GM21381 (cell line): ENCODE data around the gene FCAR.
"Not testable (repeated sequence)": the region's sequence is repeated elsewhere in the genome, so short reads cannot be mapped to it uniquely, and the experiment has no call there.

Experiments used
- ATAC-seq: cut with Tn5 transposase; IDR thresholded peaks from one replicate; pipeline ENCODE4 v1.9.1; 2021; ENCODE audit warnings: mild to moderate bottlenecking, moderate library complexity; ENCODE audit not compliant: unreplicated experiment

FCAR gene

DNA sequence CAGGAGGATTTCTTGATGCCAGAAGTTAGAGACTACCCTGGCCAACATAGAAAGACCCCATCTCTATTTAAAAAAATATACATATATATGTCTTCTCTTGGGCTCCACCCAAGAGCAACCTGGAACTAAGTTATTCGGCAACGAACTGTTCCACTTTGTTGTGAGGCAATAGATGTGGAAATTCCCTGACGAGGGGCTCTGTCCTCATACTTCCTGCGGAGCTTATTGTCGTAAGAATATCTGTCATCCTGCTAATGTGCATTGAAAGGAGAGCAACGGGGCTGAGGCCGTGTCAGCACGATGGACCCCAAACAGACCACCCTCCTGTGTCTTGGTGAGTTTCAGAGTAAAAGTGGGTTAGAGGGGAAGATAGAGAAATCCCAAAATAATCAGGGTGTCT lies at the start of gene FCAR:
Gene FCAR, plus strand, starts transcription at position 246 of the 400 bp plus-strand sequence. Its CDS starts 55 bp downstream, at position 301.
- ATAC-seq, result no peak

GRCh38 chr19:54824416-54824815 lies 49.6 kb upstream of the FCAR start:
- ATAC-seq, result not testable (repeated sequence)

GRCh38 chr19:54825326-54825725 lies 48.7 kb upstream of the FCAR start:
- not testable (repeated sequence) for ATAC-seq

DNA sequence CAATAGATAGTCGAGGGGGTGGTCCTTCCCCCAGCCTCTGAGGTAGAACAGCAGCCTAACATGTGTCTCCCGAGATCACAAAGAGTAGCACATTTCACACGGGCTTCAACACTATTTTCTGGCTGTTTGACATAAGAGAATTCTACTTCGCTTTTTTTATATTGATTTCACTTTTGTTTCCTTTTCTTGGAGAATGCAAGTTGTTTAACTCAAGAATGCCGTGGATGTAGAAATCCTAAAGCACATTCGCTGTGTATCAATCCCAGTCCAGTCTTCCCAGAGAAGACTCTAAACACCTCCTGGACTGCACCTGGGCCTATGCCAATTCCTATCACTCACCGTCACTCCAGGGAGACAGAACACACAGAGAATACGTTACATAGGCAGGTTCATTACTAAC lies 46.0 kb upstream of the FCAR start:
- ATAC-seq, result not testable (repeated sequence)

GRCh38 chr19:54832496-54832895 lies 41.5 kb upstream of the FCAR start, which contains the start of gene KIR2DS4:
Gene KIR2DS4, plus strand, starts transcription at chr19:54832676.
- not testable (repeated sequence) for ATAC-seq

DNA sequence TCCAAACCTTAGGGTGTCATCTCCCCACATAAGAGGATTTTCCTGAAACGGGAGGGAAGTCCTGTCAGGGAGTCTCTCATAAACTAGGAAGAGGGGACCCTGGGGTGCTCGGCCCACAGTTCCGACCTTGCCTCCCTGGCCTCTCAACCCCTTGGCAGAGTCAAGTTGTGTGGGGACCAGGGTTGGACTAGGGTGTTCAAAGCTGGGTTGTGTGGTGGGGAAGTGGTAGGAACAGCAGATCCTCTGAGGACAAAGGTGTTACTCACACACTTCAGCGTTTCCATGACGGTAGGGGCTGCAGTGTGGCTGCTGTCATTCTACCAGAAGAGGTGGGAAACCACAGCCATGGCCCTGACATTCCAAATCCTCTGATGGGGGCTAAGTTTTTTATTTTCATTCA lies 38.9 kb upstream of the FCAR start:
- ATAC-seq, result not testable (repeated sequence)

DNA sequence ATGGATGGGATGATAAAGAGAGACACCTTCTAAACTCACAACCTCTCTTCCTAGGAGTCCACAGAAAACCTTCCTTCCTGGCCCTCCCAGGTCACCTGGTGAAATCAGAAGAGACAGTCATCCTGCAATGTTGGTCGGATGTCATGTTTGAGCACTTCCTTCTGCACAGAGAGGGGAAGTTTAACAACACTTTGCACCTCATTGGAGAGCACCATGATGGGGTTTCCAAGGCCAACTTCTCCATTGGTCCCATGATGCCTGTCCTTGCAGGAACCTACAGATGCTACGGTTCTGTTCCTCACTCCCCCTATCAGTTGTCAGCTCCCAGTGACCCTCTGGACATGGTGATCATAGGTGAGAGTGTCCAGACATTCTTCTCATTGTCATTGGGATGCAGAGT lies 36.5 kb upstream of the FCAR start:
- ATAC-seq, result not testable (repeated sequence)

- ATAC-seq, result not testable (repeated sequence)
These were observed 30.9 kb upstream of the FCAR start for GRCh38 chr19:54843171-54843570.

DNA sequence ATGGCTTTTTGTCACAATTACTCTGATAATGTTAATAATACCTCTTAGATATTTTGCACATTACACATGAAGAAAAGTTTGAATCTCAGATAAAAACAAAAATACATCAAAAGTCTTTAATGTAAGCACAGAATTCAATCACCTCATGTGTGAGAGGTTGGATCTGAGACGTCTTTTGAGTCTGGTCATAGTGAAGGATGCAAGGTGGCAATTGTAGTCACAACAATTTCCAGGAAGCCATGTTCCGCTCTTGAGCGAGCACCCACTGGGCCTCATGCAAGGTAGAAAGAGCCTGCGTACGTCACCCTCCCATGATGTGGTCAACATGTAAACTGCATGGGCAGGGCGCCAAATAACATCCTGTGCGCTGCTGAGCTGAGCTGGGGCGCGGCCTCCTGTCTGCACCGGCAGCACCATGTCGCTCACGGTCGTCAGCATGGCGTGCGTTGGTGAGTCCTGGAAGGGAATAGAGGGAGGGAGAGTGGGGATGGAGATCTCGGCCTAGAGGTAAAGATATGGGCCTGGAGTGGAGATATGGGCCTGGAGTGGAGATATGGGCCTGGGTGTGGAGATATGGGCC lies 23.9 kb upstream of the FCAR start, which contains the start of gene KIR3DL2:
Gene KIR3DL2, plus strand, starts transcription at position 383 of the 580 bp plus-strand sequence. Its CDS starts 33 bp downstream, at position 416.
- ATAC-seq, result not testable (repeated sequence)

DNA sequence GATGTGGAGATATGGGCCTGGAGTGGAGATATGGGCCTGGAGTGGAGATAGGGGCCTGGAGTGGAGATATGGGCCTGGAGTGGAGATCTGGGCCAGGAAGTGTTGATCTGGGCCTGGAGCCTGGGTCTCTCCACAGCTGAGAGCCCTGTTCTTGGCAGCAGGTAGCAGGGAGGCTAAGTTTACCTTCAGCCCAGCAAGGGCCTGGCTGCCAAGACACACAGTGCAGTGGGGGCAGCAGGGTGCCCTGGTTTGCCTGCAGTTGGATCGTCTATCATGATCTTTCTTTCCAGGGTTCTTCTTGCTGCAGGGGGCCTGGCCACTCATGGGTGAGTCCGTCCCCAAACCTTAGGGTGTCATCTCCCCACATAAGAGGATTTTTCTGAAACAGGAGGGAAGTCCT lies 23.1 kb upstream of the FCAR start:
- no peak for ATAC-seq

- ATAC-seq, result no peak
These were observed 22.7 kb upstream of the FCAR start for GRCh38 chr19:54851353-54851752.

DNA sequence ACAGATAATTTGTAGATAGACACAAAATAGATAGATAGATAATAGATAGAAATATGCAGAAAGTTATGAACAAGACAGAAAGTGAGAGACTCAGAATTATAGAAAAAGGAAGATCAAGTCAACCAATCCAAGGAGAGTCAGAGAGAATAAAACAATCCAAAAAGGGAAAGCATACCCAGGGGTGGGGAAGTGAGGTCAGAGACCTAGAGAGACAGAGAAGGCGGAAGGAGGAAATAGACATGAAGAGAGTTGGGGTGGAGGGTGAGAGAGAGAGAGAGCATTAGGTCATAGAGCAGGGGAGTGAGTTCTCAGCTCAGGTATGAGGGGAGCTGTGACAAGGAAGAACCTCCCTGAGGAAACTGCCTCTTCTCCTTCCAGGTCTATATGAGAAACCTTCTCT lies 18.8 kb upstream of the FCAR start:
- ATAC-seq, result not testable (repeated sequence)

- ATAC-seq, result not testable (repeated sequence)
These were observed 15.6 kb upstream of the FCAR start for GRCh38 chr19:54858476-54858875.

GRCh38 chr19:54859421-54859820 lies 14.6 kb upstream of the FCAR start:
- ATAC-seq, result not testable (repeated sequence)

- not testable (repeated sequence) for ATAC-seq
These were observed 10.6 kb upstream of the FCAR start for GRCh38 chr19:54863459-54863858.

DNA sequence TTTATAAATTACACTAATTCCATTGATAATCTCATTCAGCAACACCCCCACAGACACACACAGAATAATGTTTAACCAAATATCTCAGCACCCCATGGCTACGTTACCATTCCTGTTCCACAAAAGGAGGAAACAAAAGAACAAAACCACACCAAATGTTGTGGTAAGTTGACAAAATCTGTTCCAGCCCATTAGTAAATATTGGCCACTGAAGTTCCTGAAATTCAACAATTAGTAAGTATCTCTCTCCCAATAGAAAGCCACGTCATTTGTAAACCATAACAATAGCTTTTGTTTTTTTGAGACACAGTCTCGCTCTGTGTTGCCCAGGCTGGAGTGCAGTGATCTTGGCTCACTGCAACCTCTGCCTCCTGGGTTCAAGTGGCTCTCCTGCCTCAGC lies 2.3 kb upstream of the FCAR start:
- ATAC-seq, result no peak

DNA sequence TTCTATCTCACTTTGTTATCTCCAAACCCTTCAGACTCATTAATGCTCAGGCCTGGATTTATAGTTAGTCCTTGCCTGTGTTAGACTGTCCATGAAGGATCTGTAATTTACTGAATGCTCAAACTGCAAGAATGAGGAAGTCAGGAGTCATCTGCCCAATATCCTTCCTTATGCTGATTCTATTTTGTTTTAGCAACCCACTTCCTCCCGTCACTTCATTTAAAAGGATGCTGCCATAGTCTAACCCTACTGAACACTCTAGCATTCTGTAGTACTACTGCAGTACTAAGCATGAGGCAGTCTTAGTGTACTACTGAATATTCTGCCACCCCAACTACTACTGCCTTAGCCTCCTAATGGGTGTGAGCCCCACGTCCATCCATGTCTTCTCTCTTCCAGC lies 1.5 kb downstream of the FCAR start:
- ATAC-seq, result no peak

DNA sequence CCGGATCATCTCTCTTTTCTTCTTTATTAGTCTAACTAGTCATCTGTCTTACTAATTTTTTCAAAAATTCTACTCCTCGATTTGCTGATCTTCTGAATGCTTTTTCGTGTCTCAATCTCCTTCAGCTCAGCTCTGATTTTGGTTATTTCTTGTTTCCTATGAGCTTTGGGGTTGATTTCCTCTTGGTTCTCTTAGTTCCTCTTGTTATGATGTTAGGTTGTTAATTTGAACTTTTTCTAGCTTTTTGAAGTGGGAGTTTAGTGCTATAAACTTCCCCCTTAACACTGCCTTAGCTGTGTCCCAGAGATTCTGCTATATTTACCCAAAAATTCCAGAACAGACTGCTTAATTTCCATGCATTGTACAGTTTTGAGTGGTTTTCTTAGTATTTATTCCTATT lies 3.4 kb downstream of the FCAR start:
- no peak for ATAC-seq

DNA sequence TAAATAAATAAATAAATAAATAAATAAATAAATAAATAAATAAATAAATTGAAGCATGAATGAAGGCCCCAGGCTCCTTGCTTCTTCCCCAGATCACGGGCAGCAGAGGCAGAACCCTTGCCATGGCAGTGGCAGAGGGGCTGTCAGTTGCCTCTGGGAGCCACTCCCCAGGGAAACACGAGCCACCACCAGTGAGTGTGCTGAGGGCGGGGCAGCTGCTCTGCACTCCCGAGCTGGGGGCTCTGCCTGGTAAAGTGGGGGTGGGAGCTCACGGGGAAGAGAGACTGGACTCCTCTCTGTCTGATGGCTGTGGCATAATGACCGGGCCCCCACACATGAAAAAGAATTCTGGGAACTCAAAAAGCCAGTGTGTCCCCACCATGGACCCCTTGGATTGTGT lies 7.8 kb downstream of the FCAR start:
- ATAC-seq, result no peak

DNA sequence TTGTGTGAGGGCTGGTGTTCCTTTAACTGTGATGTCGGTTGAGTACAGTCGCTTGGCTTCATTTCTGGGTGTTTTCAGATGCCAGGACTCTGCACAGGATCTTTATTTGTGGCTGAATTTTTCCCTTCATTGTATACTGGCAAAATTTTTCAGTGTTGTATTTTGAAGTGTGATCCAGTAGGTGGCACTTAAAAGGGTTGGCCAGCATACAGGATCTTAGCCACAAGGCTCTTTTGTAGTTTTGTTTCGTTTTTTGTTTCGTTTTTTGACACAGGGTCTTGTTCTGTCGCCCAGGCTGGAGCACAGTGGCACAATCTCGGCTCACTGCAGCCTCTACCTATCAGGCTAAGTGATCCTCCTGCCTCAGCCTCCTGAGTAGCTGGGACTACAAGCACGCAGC lies 8.7 kb downstream of the FCAR start:
- ATAC-seq, result no peak

DNA sequence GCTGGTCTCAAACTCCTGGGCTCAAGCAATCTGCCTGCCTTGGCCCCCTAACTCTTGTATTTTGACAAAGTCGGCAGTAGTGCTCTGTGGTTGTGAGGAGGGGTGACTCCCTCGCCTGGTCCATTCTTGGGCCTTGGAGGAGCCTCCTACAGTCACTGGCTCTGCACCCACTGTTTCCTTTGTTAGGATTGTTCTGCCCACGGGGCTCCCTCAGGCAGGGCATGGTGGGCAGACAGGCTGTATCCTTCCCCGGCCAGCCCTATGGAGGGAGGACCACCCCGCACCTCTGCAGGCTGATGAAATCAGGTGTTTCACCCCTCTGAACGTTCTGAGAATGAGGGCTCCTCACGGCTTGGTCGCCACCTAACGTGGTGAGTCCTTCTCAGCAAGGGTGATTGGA lies 9.2 kb downstream of the FCAR start:
- ATAC-seq, result no peak

DNA sequence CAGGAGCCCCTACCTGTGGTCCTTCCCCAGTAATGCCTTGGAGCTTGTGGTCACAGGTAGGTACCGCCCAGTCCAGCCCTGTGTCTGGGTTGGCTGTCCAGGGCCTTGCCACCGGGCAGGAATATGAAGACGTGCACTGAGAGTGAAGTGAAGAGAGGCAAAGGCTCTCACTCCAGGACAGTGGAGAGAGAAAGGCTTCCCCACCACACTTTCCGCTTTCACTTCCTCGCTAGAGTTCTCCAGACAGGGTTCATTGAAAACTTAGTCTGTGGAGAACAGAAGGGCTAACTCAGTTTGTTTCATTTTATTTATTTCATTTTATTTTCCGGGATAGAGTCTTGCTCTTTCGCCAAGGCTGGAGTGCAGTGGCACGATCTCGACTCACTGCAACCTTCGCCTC lies 14.2 kb downstream of the FCAR start:
- no peak for ATAC-seq

GRCh38 chr19:54889566-54889965 lies 15.5 kb downstream of the FCAR start:
- ATAC-seq, result no peak
